ENCODE data around the gene DGLUCY.
"Not testable (repeated sequence)": the region's sequence is repeated elsewhere in the genome, so short reads cannot be mapped to it uniquely, and the experiment has no call there.

DGLUCY gene

GRCh38 chr14:91139776-91140175, 25.9 kb downstream of the DGLUCY start:
- H3K4me1 Mint-ChIP-seq (ENCODE audit: low read depth) = peaks cover 52% of the 10 kb centered on the region
- peaks cover 25% of the 10 kb centered on the region for H3K36me3 Mint-ChIP-seq (ENCODE audit: low read depth)
- peak overlapping the region; percentile 62 for H3K27ac Mint-ChIP-seq

GRCh38 chr14:91140672-91141071, 26.8 kb downstream of the DGLUCY start:
- H3K4me1 Mint-ChIP-seq (ENCODE audit: low read depth) = peaks cover 61% of the 10 kb centered on the region
- no peak overlapping the region for H3K4me3 Mint-ChIP-seq
- H3K36me3 Mint-ChIP-seq (ENCODE audit: low read depth) = peaks cover 29% of the 10 kb centered on the region
- no peaks in the 10 kb centered on the region for H3K27me3 Mint-ChIP-seq (ENCODE audit: low read depth)
- no peaks in the 10 kb centered on the region for H3K9me3 Mint-ChIP-seq
- H3K27ac Mint-ChIP-seq = peak overlapping the region; percentile 37

More at GRCh38 chr14:91139776-91140175, 25.9 kb downstream of the DGLUCY start:
- H3K9me3 Mint-ChIP-seq = no peaks in the 10 kb centered on the region
- H3K4me3 Mint-ChIP-seq = no peak overlapping the region
- no peaks in the 10 kb centered on the region for H3K27me3 Mint-ChIP-seq (ENCODE audit: low read depth)

GRCh38 chr14:91142214-91142668, 28.4 kb downstream of the DGLUCY start:
- H3K36me3 Mint-ChIP-seq (ENCODE audit: low read depth) = peaks cover 38% of the 10 kb centered on the region

GRCh38 chr14:91143862-91144261, 30.0 kb downstream of the DGLUCY start:
- peaks cover 41% of the 10 kb centered on the region for H3K36me3 Mint-ChIP-seq (ENCODE audit: low read depth)
- H3K4me3 Mint-ChIP-seq = no peak overlapping the region
- no peaks in the 10 kb centered on the region for H3K27me3 Mint-ChIP-seq (ENCODE audit: low read depth)
- peaks cover 66% of the 10 kb centered on the region for H3K4me1 Mint-ChIP-seq (ENCODE audit: low read depth)
- H3K9me3 Mint-ChIP-seq = no peaks in the 10 kb centered on the region
- peak overlapping the region; percentile 52 for H3K27ac Mint-ChIP-seq

More at GRCh38 chr14:91142214-91142668, 28.4 kb downstream of the DGLUCY start:
- no peaks in the 10 kb centered on the region for H3K9me3 Mint-ChIP-seq
- H3K27ac Mint-ChIP-seq = peak overlapping the region; percentile 87
- H3K4me1 Mint-ChIP-seq (ENCODE audit: low read depth) = peaks cover 72% of the 10 kb centered on the region
- no peaks in the 10 kb centered on the region for H3K27me3 Mint-ChIP-seq (ENCODE audit: low read depth)
- H3K4me3 Mint-ChIP-seq = peak overlapping the region; percentile 17

DNA sequence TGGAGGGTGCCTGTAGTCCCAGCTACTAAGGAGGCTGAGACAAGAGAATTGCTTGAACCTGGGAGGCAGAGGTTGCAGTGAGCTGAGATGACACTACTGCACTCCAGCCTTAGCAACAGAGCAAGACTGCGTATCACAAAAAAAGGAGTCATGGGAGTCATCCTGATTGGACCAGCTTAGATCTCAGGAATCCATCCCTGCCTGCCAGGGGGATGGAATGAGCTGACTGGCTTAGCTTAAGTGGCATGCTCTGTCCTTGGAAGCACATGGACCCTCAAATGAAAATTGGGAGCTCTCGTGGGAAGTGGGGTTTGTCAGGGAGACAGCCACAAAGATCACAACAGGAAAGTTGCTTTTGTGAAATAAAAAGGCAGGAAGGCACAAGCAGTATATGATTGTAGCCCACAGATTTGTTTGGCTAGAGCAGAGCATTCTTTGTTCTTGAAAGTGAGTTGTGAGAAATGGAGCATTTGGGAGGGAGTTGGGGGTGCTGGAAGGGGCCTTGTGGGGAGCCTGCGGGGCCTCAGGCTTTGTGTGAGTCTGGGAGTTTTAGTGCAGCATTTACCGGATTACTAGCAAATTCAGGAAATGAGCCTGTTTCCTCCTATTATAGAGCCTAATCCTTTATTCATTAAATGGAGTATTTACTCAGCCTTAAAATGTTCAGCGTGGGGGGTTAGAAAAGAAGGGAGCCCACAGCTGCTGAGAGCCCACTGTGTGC, 30.7 kb downstream of the DGLUCY start:
- peaks cover 46% of the 10 kb centered on the region for H3K36me3 Mint-ChIP-seq (ENCODE audit: low read depth)
- H3K4me1 Mint-ChIP-seq (ENCODE audit: low read depth) = peaks cover 64% of the 10 kb centered on the region
- H3K9me3 Mint-ChIP-seq = no peaks in the 10 kb centered on the region
- no peak overlapping the region for H3K4me3 Mint-ChIP-seq
- H3K27ac Mint-ChIP-seq = peak overlapping the region; percentile 52
- no peaks in the 10 kb centered on the region for H3K27me3 Mint-ChIP-seq (ENCODE audit: low read depth)

DNA sequence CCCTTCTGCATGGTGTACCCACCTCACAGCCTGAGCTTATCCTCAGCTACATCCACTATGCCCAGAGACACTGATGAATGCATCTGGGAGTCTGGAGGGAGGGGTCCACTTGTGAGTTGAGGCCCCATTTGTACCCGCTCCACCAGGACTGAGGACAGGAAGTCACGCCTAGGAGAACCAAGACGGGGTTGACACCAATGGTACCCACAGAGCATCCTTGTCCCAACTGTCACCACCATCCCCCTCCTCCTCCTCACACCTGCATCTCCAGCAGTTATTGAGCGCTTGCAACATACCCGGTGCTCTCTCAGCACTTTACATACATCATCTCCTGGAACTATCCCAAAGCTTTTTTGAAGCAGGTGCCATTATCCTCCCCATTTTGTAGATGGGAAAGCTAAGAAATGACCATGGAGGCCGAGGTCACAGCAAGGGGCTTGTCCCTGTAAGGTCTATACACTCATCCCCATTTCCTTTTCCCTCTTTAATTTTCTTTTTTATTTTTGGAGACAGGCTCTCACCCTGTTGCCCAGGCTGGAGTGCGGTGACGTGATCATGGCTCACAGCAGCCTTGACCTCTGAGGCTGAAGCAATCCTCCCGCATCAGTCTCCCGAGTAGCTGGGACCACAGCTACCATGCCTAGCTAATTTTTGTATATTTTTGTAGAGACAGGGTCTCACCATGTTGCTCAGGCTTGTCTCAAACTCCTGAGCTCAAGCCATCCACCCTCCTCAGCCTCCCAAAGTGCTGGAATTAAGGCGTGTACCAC, 31.7 kb downstream of the DGLUCY start:
- H3K4me1 Mint-ChIP-seq (ENCODE audit: low read depth) = peaks cover 55% of the 10 kb centered on the region
- H3K36me3 Mint-ChIP-seq (ENCODE audit: low read depth) = peaks cover 47% of the 10 kb centered on the region
- no peaks in the 10 kb centered on the region for H3K27me3 Mint-ChIP-seq (ENCODE audit: low read depth)

GRCh38 chr14:91146661-91147060, 32.8 kb downstream of the DGLUCY start:
- H3K27ac Mint-ChIP-seq = no peak overlapping the region
- no peaks in the 10 kb centered on the region for H3K9me3 Mint-ChIP-seq
- H3K4me1 Mint-ChIP-seq (ENCODE audit: low read depth) = peaks cover 50% of the 10 kb centered on the region
- H3K36me3 Mint-ChIP-seq (ENCODE audit: low read depth) = peaks cover 50% of the 10 kb centered on the region
- no peak overlapping the region for H3K4me3 Mint-ChIP-seq
- H3K27me3 Mint-ChIP-seq (ENCODE audit: low read depth) = no peaks in the 10 kb centered on the region

More for the DNA sequence above, 31.7 kb downstream of the DGLUCY start:
- Mint-ChIP-seq H3K4me3 (no peak overlapping the region), H3K27ac (peak overlapping the region; percentile 26), H3K9me3 (no peaks in the 10 kb centered on the region)

DNA sequence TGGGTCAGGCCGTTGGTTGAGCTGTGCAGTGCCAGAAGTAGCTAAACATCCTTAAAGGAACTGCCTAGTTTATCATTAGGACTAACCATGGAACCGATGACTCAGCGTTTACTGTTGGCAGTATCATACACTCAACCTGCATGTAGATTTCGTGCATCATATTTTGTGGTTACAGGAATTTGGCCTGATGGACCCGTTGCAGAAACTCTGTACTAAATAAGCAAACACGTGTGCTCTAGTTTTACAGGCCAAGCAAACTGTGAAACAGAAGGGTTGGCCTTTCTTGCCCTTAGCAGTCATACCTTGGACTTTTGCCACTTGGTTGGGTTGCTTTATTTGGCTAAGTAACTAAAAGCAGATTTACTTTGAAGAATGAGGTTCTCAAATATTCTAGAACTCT, 35.6 kb downstream of the DGLUCY start:
- Mint-ChIP-seq H3K4me1 (ENCODE audit: low read depth) (peaks cover 40% of the 10 kb centered on the region), H3K36me3 (ENCODE audit: low read depth) (peaks cover 38% of the 10 kb centered on the region), H3K4me3 (no peak overlapping the region), H3K27me3 (ENCODE audit: low read depth) (no peaks in the 10 kb centered on the region), H3K9me3 (no peaks in the 10 kb centered on the region), H3K27ac (no peak overlapping the region)

- Mint-ChIP-seq H3K4me3 (no peak overlapping the region), H3K36me3 (ENCODE audit: low read depth) (peaks cover 28% of the 10 kb centered on the region), H3K27me3 (ENCODE audit: low read depth) (no peaks in the 10 kb centered on the region), H3K27ac (peak overlapping the region; percentile 67), H3K9me3 (no peaks in the 10 kb centered on the region), H3K4me1 (ENCODE audit: low read depth) (peaks cover 20% of the 10 kb centered on the region)
Measured at GRCh38 chr14:91152499-91152898, 38.6 kb downstream of the DGLUCY start.

GRCh38 chr14:91153360-91153759, 39.5 kb downstream of the DGLUCY start:
- Mint-ChIP-seq H3K4me1 (ENCODE audit: low read depth) (peaks cover 20% of the 10 kb centered on the region), H3K27ac (no peak overlapping the region), H3K36me3 (ENCODE audit: low read depth) (peaks cover 31% of the 10 kb centered on the region), H3K9me3 (no peaks in the 10 kb centered on the region), H3K4me3 (no peak overlapping the region), H3K27me3 (ENCODE audit: low read depth) (no peaks in the 10 kb centered on the region)

GRCh38 chr14:91154851-91155625, 41.2 kb downstream of the DGLUCY start:
- Mint-ChIP-seq H3K27me3 (ENCODE audit: low read depth) (no peaks in the 10 kb centered on the region), H3K36me3 (ENCODE audit: low read depth) (peaks cover 33% of the 10 kb centered on the region), H3K4me1 (ENCODE audit: low read depth) (peaks cover 20% of the 10 kb centered on the region), H3K27ac (no peak overlapping the region), H3K4me3 (no peak overlapping the region), H3K9me3 (no peaks in the 10 kb centered on the region)

DNA sequence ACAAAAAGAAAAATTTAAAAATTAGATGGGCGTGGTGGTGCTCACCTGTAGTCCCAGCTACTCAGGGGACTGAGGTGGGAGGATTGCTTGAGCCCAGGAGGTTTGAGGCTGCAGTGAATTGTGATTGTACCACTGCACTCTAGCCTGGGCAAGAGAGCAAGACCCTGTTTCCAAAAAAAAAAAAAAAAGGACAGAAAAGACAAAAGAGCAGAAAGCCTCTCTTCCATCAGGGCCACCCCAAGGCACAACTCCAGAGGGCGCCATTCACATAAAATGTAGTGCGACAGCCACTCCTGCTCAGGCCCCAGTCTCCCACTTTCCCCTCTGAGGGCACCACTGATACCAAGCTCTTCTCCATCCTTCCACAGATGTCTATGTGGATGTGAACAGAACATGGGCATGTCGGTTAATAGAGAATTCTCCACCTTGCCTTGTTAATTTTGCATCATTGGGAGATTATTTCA, 41.8 kb downstream of the DGLUCY start:
- Mint-ChIP-seq H3K4me3 (no peak overlapping the region), H3K36me3 (ENCODE audit: low read depth) (peaks cover 36% of the 10 kb centered on the region), H3K9me3 (no peaks in the 10 kb centered on the region), H3K27ac (no peak overlapping the region), H3K4me1 (ENCODE audit: low read depth) (peaks cover 20% of the 10 kb centered on the region), H3K27me3 (ENCODE audit: low read depth) (no peaks in the 10 kb centered on the region)

- H3K36me3 Mint-ChIP-seq (ENCODE audit: low read depth) = peaks cover 38% of the 10 kb centered on the region
- not testable (repeated sequence) for H3K27me3 Mint-ChIP-seq (ENCODE audit: low read depth); H3K9me3 Mint-ChIP-seq; H3K27ac Mint-ChIP-seq; H3K4me3 Mint-ChIP-seq
- peaks cover 17% of the 10 kb centered on the region for H3K4me1 Mint-ChIP-seq (ENCODE audit: low read depth)
Measured at GRCh38 chr14:91156142-91156666, 42.3 kb downstream of the DGLUCY start.

DNA sequence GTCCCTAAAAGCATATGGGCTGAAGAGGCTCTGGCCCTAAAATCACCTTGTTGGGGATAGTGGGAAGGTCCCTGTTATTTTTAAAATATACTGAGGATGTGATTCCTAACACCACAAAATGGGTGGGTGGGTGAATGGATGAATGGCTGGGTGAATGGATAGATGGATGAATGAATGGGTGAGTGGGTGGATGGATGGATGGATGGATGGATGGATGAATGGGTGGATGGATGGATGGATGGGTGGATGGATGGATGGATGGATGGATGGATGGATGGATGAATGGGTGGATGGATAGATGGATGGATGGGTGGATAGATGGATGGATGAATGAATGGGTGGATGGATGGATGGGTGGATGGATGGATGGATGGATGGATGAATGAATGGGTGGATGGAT, 43.0 kb downstream of the DGLUCY start:
- H3K9me3 Mint-ChIP-seq; H3K27me3 Mint-ChIP-seq (ENCODE audit: low read depth); H3K4me3 Mint-ChIP-seq: not testable (repeated sequence)
- H3K4me1 Mint-ChIP-seq (ENCODE audit: low read depth) = peaks cover 17% of the 10 kb centered on the region
- H3K36me3 Mint-ChIP-seq (ENCODE audit: low read depth) = peaks cover 41% of the 10 kb centered on the region
- H3K27ac Mint-ChIP-seq = peak overlapping the region; percentile 7
